Esophagus squamous epithelium (tissue), 5 donors: ENCODE results near the gene DGLUCY. TPM values are rescaled to one million over a fixed set of nuclear protein-coding genes. Genes with fewer than 3 reads are reported as not detected.
"Not testable (repeated sequence)": the region's sequence is repeated elsewhere in the genome, so short reads cannot be mapped to it uniquely, and the experiment has no call there.

Experiments
- DNase-seq: peaks from one replicate; lab custom pipeline; 2025; lab: John Stamatoyannopoulos, UW
- H3K27ac ChIP-seq, 4 donors: fragments of 200-600 bp; sonication (generic); one replicate each; pipeline ENCODE4 v1.5.1; 2016 to 2019; ENCODE audit warnings: mild to moderate bottlenecking in 1 of 4
- H3K27me3 ChIP-seq, 4 donors: fragments of 200-600 bp; sonication (generic); 1 replicate in 3 of 4; 2 replicates in 1 of 4; pipeline versions ENCODE4 v1.5.1 to v1.6.0; 2017 to 2021; ENCODE audit warnings: antibody characterized with exemption in 1 of 4
- H3K36me3 ChIP-seq, 3 donors: fragments of 200-600 bp; sonication (generic); one replicate each; pipeline ENCODE4 v1.5.1; 2016 to 2019
- H3K4me1 ChIP-seq, 3 donors: fragments of 200-600 bp; sonication (generic); one replicate each; pipeline ENCODE4 v1.5.1; 2017 to 2019
- H3K4me3 ChIP-seq, 4 donors: fragments of 200-600 bp; sonication (generic); 1 replicate in 3 of 4; 2 replicates in 1 of 4; pipeline ENCODE4 v1.5.1; 2016 to 2019; ENCODE audit warnings: mild to moderate bottlenecking in 2 of 4, moderate library complexity in 1 of 4
- H3K9me3 ChIP-seq, 3 donors: fragments of 200-600 bp; sonication (generic); one replicate each; pipeline ENCODE4 v1.5.1; 2016 to 2019
- POLR2A ChIP-seq, 4 donors: fragments of 450-650 bp; IDR thresholded peaks; one replicate each; pipeline ENCODE4 v1.6.1; 2017; ENCODE audit warnings: antibody characterized with exemption in 4 of 4, mild to moderate bottlenecking in 4 of 4, moderate library complexity in 3 of 4
- WGBS, 2 donors: methylation state at CpG; one replicate each; pipeline ENCODE4 v1.1.5; 2018; 5-methylcytosine and 5-hydroxymethylcytosine counted together
- intact Hi-C: fragments of 100-400 bp; cut with DNase I; formaldehyde crosslinking; loops from one replicate; pipeline ENCODE4 v1.15.0; 2022
- total RNA-seq, 4 donors: library from RNA; depleted of rRNA; stranded (reverse); fragments of >200 nt; gene quantifications; one replicate each; pipeline ENCODE4 v1.1.0, GENCODE V29; 2016
- TF ChIP-seq, protein P1 (sequence below), 6 experiments: fragments of 450-650 bp in 4 of 6; fragments of 200-600 bp in 2 of 6; sonication (generic) in 2 of 6; IDR thresholded peaks; one replicate each; pipeline ENCODE4 v1.5.1; 2016 to 2019; ENCODE audit warnings: antibody characterized with exemption in 6 of 6, mild to moderate bottlenecking in 4 of 6, moderate library complexity in 4 of 6
- donor health status: DM: yes; HTN: yes; CAD: no.

Gene DGLUCY
- total RNA-seq, 4 donors from 2014 or later, result 32.6 to 51.3 (median 38.9) TPM

DNA sequence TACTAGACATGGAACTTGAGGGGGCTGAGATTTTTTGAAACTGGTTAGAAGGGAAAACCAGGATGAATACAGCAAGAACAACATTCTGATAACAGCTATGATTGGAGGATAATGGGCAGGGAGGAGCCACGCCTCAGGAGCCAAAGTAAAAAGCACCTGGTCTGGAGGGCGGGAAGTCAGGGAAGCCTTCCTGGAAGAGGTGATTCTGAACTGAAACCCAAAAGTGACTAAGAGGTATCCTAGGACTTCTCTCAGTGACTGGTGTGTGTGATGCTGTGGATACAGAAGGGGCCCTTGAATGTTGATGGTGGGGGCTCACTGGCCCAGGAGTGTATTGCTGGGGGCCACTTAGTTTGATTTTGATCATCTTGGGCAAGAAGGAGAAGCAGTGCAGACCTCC, 149.5 kb downstream of the DGLUCY start:
- DNase-seq, result no peak
- Histone ChIP-seq H3K27me3 (peaks cover 0 to 10% (median 0%) of the 10 kb centered on the region in 4 donors), H3K4me1 (peaks cover 19 to 56% (median 20%) of the 10 kb centered on the region in 3 donors), H3K36me3 (no peaks in the 10 kb centered on the region), H3K9me3 (no peaks in the 10 kb centered on the region), H3K4me3 (peak overlapping the region in 2 of 4 donors; percentile 37 to 74), H3K27ac (peak overlapping the region in 3 of 4 donors; percentile 71 to 84 (median 78))
- WGBS, 2 donors, result 58 to 67% methylated on average over 2 of the region's 2 CpGs
- intact Hi-C loops, result no loop called here
- no peak for TF ChIP-seq POLR2A (IDR thresholded peaks at IDR 0.05)
- TF ChIP-seq, protein P1, sequence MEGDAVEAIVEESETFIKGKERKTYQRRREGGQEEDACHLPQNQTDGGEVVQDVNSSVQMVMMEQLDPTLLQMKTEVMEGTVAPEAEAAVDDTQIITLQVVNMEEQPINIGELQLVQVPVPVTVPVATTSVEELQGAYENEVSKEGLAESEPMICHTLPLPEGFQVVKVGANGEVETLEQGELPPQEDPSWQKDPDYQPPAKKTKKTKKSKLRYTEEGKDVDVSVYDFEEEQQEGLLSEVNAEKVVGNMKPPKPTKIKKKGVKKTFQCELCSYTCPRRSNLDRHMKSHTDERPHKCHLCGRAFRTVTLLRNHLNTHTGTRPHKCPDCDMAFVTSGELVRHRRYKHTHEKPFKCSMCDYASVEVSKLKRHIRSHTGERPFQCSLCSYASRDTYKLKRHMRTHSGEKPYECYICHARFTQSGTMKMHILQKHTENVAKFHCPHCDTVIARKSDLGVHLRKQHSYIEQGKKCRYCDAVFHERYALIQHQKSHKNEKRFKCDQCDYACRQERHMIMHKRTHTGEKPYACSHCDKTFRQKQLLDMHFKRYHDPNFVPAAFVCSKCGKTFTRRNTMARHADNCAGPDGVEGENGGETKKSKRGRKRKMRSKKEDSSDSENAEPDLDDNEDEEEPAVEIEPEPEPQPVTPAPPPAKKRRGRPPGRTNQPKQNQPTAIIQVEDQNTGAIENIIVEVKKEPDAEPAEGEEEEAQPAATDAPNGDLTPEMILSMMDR (IDR thresholded peaks at IDR 0.05), result no peak

- Histone ChIP-seq H3K27ac (peak overlapping the region; percentile 71 to 84 (median 78)), H3K9me3 (no peaks in the 10 kb centered on the region), H3K27me3 (peaks cover 0 to 10% (median 0%) of the 10 kb centered on the region in 4 donors), H3K4me1 (peaks cover 13 to 52% (median 15%) of the 10 kb centered on the region in 3 donors), H3K36me3 (no peaks in the 10 kb centered on the region), H3K4me3 (peak overlapping the region; percentile 37 to 74 (median 48))
- 23 to 33% methylated on average over 3 to 22 of the region's 69 CpGs for WGBS, 2 donors
- TF ChIP-seq, protein P1 (IDR thresholded peaks at IDR 0.05), result no peak
- TF ChIP-seq POLR2A (IDR thresholded peaks at IDR 0.05), result no peak
- intact Hi-C loops, result no loop called here
- DNase-seq, result no peak
Observed at GRCh38 chr14:91264151-91265150, 150.6 kb downstream of the DGLUCY start.

DNA sequence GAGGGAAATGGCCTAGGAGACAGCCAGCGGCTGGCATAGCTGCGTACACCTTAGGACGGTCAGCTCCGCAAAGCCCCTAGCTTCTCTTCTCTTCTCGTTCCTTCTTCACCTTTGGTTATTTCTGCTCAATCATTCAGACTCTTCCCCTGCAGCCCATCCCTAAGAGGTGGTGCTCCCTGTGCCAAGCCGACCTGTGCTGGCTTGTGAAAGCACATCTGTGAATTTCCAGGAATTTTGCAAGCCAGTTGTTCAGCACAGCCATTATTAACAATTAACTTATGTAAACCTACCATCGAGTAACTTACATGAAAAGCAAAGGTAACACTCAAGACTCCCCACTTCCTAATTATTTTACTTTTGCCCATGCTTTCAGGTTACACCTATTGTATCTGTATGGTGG, 151.5 kb downstream of the DGLUCY start:
- peaks cover 13 to 57% (median 21%) of the 10 kb centered on the region in 3 donors for H3K4me1 ChIP-seq
- peak overlapping the region; percentile 71 to 84 (median 78) for H3K27ac ChIP-seq
- no peaks in the 10 kb centered on the region for H3K9me3 ChIP-seq
- H3K36me3 ChIP-seq, result no peaks in the 10 kb centered on the region
- no peak for TF ChIP-seq POLR2A (IDR thresholded peaks at IDR 0.05)
- TF ChIP-seq, protein P1 (IDR thresholded peaks at IDR 0.05), result no peak
- WGBS, 2 donors, result 34 to 73% methylated on average over 7 of the region's 7 CpGs
- peaks cover 0 to 10% (median 0%) of the 10 kb centered on the region in 4 donors for H3K27me3 ChIP-seq
- peak overlapping the region in 3 of 4 donors; percentile 40 to 74 (median 57) for H3K4me3 ChIP-seq
- intact Hi-C loops, result no loop called here
- no peak for DNase-seq

DNA sequence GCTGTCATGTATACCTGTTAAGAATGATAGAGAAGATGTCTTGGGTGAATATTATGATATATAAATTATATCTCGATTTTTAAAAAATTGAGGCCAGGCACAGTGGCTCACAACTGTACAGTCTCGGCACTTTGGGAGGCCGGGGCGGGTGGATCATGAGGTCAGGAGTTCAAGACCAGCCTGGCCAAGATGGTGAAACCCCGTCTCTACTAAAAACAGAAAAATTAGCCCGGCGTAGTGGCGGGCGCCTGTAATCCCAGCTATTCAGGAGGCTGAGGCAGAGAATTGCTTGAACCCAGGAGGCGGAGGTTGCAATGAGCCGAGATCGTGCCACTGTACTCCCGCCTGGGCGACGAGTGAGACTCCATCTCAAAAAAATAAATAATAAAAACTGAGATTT, 152.4 kb downstream of the DGLUCY start:
- 94 to 97% methylated on average over 15 of the region's 15 CpGs for WGBS, 2 donors

GRCh38 chr14:91267965-91268437, 154.1 kb downstream of the DGLUCY start:
- H3K27ac ChIP-seq, result no peak overlapping the region
- DNase-seq, result no peak
- WGBS, 2 donors, result 91 to 95% methylated on average over 6 to 7 of the region's 7 CpGs
- H3K36me3 ChIP-seq, result peaks cover 6 to 15% (median 6%) of the 10 kb centered on the region in 3 donors
- H3K4me3 ChIP-seq, result no peak overlapping the region
- peaks cover 13 to 43% (median 23%) of the 10 kb centered on the region in 3 donors for H3K4me1 ChIP-seq
- H3K9me3 ChIP-seq, result no peaks in the 10 kb centered on the region
- intact Hi-C loops, result no loop called here
- peaks cover 0 to 10% (median 0%) of the 10 kb centered on the region in 4 donors for H3K27me3 ChIP-seq
- TF ChIP-seq, protein P1 (IDR thresholded peaks at IDR 0.05), result no peak
- TF ChIP-seq POLR2A (IDR thresholded peaks at IDR 0.05), result no peak

More for the DNA sequence above, 152.4 kb downstream of the DGLUCY start:
- H3K9me3 ChIP-seq, H3K27ac ChIP-seq, DNase-seq, intact Hi-C loops, H3K27me3 ChIP-seq, H3K4me3 ChIP-seq, H3K36me3 ChIP-seq: not testable (repeated sequence)
- H3K4me1 ChIP-seq, result peaks cover 13 to 57% (median 19%) of the 10 kb centered on the region in 3 donors
